HepG2 (cell line): ENCODE measurements around the gene GSPT1. TPM values are rescaled to one million over a fixed set of nuclear protein-coding genes. Genes with fewer than 3 reads are reported as not detected.

Experiments
- CENPBD1 ChIP-seq: sonication (generic); formaldehyde crosslinking; IDR thresholded peaks from 2 replicates; pipeline ENCODE4 v1.8.0; 2022; ENCODE audit warnings: missing genetic modification reagents, low read depth, mild to moderate bottlenecking, borderline replicate concordance
- ELF3 ChIP-seq: IDR thresholded peaks from 2 replicates; pipeline ENCODE4 v1.6.1; 2016; ENCODE audit warnings: missing genetic modification reagents, missing compliant biosample characterization
- FOXO1 ChIP-seq: sonication (generic); formaldehyde crosslinking; IDR thresholded peaks from 2 replicates; pipeline ENCODE4 v1.4.0; 2020; ENCODE audit warnings: missing genetic modification reagents
- GTF3A ChIP-seq: sonication (generic); formaldehyde crosslinking; conservative IDR thresholded peaks from 2 replicates; pipeline ENCODE4 v1.4.0; 2020; ENCODE audit warnings: mild to moderate bottlenecking, missing genetic modification reagents
- HNF4A ChIP-seq: sonication (generic); formaldehyde crosslinking; IDR thresholded peaks from 2 replicates; pipeline ENCODE4 v1.4.0; 2020; ENCODE audit warnings: missing genetic modification reagents
- KLF12 ChIP-seq: sonication (generic); formaldehyde crosslinking; IDR thresholded peaks from 2 replicates; pipeline ENCODE4 v1.4.0; 2020; ENCODE audit warnings: missing genetic modification reagents, borderline replicate concordance
- MEIS1 ChIP-seq: sonication (generic); formaldehyde crosslinking; IDR thresholded peaks from 2 replicates; pipeline ENCODE4 v1.9.0; 2021; ENCODE audit warnings: mild to moderate bottlenecking, missing genetic modification reagents, moderate library complexity, borderline replicate concordance
- MIER3 ChIP-seq: IDR thresholded peaks from 2 replicates; pipeline ENCODE4 v1.6.1; 2016; ENCODE audit warnings: missing compliant biosample characterization, borderline replicate concordance
- MIXL1 ChIP-seq: IDR thresholded peaks from 2 replicates; pipeline ENCODE4 v1.6.1; 2016
- NAIF1 ChIP-seq: sonication (generic); formaldehyde crosslinking; IDR thresholded peaks from 2 replicates; pipeline ENCODE4 v1.5.0; 2020; ENCODE audit warnings: mild to moderate bottlenecking, missing genetic modification reagents, borderline replicate concordance
- PCBP1 ChIP-seq: fragments of 200-400 bp; formaldehyde crosslinking; IDR thresholded peaks from 2 replicates; pipeline ENCODE4 v1.6.1; 2017; ENCODE audit warnings: mild to moderate bottlenecking, low read depth, low read length, borderline replicate concordance
- PHF21A ChIP-seq: sonication (generic); formaldehyde crosslinking; IDR thresholded peaks from 2 replicates; pipeline ENCODE4 v1.5.0; 2020; ENCODE audit warnings: mild to moderate bottlenecking, missing genetic modification reagents
- SMARCC2 ChIP-seq: fragments of 450-650 bp; IDR thresholded peaks from 2 replicates; pipeline ENCODE4 v1.6.1; 2017; ENCODE audit warnings: antibody characterized with exemption, mild to moderate bottlenecking
- SRSF1 ChIP-seq: fragments of 200-400 bp; formaldehyde crosslinking; optimal IDR thresholded peaks from 2 replicates; pipeline ENCODE3; 2017; ENCODE audit warnings: mild to moderate bottlenecking, low read depth, low read length, moderate library complexity
- TARDBP ChIP-seq: sonication (generic); formaldehyde crosslinking; IDR thresholded peaks from 2 replicates; pipeline ENCODE4 v1.8.0; 2022; ENCODE audit warnings: mild to moderate bottlenecking, missing genetic modification reagents
- TMF1 ChIP-seq: sonication (generic); formaldehyde crosslinking; IDR thresholded peaks from 2 replicates; pipeline ENCODE4 v1.8.1; 2022; ENCODE audit warnings: low read depth, missing genetic modification reagents
- ZNF121 ChIP-seq: sonication (generic); formaldehyde crosslinking; IDR thresholded peaks from 2 replicates; pipeline ENCODE4 v1.5.0; 2020; ENCODE audit warnings: mild to moderate bottlenecking, missing genetic modification reagents
- ZNF17 ChIP-seq: sonication (generic); formaldehyde crosslinking; IDR thresholded peaks from 2 replicates; pipeline ENCODE4 v1.5.0; 2020; ENCODE audit warnings: mild to moderate bottlenecking, missing genetic modification reagents
- ZNF292 ChIP-seq: sonication (generic); formaldehyde crosslinking; IDR thresholded peaks from 2 replicates; pipeline ENCODE4 v1.8.1; 2022; ENCODE audit warnings: mild to moderate bottlenecking, low read depth, missing genetic modification reagents, borderline replicate concordance
- ZNF547 ChIP-seq: sonication (generic); formaldehyde crosslinking; IDR thresholded peaks from 2 replicates; pipeline ENCODE4 v1.5.1; 2020; ENCODE audit warnings: mild to moderate bottlenecking, missing genetic modification reagents
- ZNF816 ChIP-seq: sonication (generic); formaldehyde crosslinking; IDR thresholded peaks from 2 replicates; pipeline ENCODE4 v1.8.0; 2022; ENCODE audit warnings: missing genetic modification reagents, mild to moderate bottlenecking, borderline replicate concordance
- polyA plus RNA-seq, 8 experiments: library from polyadenylated mRNA; depleted of rRNA in 3 of 8; stranded (reverse) in 7 of 8; unstranded in 1 of 8; fragments of >200 nt; fragmentation: Illumina TruSeq in 4 of 8; extraction: Trizol in 4 of 8; gene quantifications; 2 replicates each; pipeline versions ENCODE4 v1.2.1 to v1.2.3, GENCODE V29; 2011 to 2016; ENCODE audit warnings: low read depth in 4 of 8, missing spikeins in 1 of 8, mixed read lengths in 1 of 8; ENCODE audit not compliant: insufficient read depth in 1 of 8
- total RNA-seq, 5 experiments: library from RNA; depleted of rRNA; stranded (reverse); fragments of >200 nt; fragmentation: Illumina TruSeq; extraction: Trizol; gene quantifications; 2 replicates each; pipeline ENCODE4 v1.2.3, GENCODE V29; 2016; ENCODE audit warnings: low read depth in 1 of 5
- TF ChIP-seq, protein P1 (sequence below): sonication (generic); formaldehyde crosslinking; IDR thresholded peaks from 2 replicates; pipeline ENCODE4 v1.5.1; 2020; ENCODE audit warnings: missing genetic modification reagents, mild to moderate bottlenecking, borderline replicate concordance
- TF ChIP-seq, protein P2 (sequence below): sonication (generic); formaldehyde crosslinking; IDR thresholded peaks from 2 replicates; pipeline ENCODE4 v1.4.0; 2020; ENCODE audit warnings: low read depth, mild to moderate bottlenecking, missing genetic modification reagents
- TF ChIP-seq, protein P3 (sequence below): sonication (generic); formaldehyde crosslinking; IDR thresholded peaks from 2 replicates; pipeline ENCODE4 v1.4.0; 2020; ENCODE audit warnings: mild to moderate bottlenecking, missing genetic modification reagents, borderline replicate concordance

Gene GSPT1
- total and polyA plus RNA-seq, 2 of the 13 experiments (the other 11 are each of a cell fraction or from before 2014, with no cell fraction given): 120 to 316 TPM

GRCh38 chr16:11915644-11916523, at the start of gene GSPT1 (continued):
- TF ChIP-seq, protein P1, sequence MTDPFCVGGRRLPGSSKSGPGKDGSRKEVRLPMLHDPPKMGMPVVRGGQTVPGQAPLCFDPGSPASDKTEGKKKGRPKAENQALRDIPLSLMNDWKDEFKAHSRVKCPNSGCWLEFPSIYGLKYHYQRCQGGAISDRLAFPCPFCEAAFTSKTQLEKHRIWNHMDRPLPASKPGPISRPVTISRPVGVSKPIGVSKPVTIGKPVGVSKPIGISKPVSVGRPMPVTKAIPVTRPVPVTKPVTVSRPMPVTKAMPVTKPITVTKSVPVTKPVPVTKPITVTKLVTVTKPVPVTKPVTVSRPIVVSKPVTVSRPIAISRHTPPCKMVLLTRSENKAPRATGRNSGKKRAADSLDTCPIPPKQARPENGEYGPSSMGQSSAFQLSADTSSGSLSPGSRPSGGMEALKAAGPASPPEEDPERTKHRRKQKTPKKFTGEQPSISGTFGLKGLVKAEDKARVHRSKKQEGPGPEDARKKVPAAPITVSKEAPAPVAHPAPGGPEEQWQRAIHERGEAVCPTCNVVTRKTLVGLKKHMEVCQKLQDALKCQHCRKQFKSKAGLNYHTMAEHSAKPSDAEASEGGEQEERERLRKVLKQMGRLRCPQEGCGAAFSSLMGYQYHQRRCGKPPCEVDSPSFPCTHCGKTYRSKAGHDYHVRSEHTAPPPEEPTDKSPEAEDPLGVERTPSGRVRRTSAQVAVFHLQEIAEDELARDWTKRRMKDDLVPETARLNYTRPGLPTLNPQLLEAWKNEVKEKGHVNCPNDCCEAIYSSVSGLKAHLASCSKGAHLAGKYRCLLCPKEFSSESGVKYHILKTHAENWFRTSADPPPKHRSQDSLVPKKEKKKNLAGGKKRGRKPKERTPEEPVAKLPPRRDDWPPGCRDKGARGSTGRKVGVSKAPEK (CRISPR knock-in tag): peak; percentile 69; the same call in 1 of the 2 replicates
- TF ChIP-seq, protein P2, sequence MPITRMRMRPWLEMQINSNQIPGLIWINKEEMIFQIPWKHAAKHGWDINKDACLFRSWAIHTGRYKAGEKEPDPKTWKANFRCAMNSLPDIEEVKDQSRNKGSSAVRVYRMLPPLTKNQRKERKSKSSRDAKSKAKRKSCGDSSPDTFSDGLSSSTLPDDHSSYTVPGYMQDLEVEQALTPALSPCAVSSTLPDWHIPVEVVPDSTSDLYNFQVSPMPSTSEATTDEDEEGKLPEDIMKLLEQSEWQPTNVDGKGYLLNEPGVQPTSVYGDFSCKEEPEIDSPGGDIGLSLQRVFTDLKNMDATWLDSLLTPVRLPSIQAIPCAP (CRISPR knock-in tag): peak; percentile 93; the same call in 1 of the 2 replicates
- peak; percentile 74; the same call in 1 of the 2 replicates for TF ChIP-seq TMF1 (CRISPR knock-in tag)
- peak; percentile 99 for TF ChIP-seq PCBP1
- TF ChIP-seq ELF3: peak; percentile 96
- TF ChIP-seq ZNF816 (CRISPR knock-in tag): no peak
- peak; percentile 93 for TF ChIP-seq MEIS1 (CRISPR knock-in tag)
- peak; percentile 95 for TF ChIP-seq MIER3 (CRISPR knock-in tag)
- peak; percentile 70; the same call in 1 of the 2 replicates for TF ChIP-seq ZNF292 (CRISPR knock-in tag)
- TF ChIP-seq HNF4A: peak; percentile 59
- TF ChIP-seq KLF12 (CRISPR knock-in tag): peak; percentile 100
- TF ChIP-seq NAIF1: peak; percentile 86
- 0 out of 2 replicates have a peak, but pooled peaks have one; percentile 10 for TF ChIP-seq ZNF17
- TF ChIP-seq ZNF121: peak; percentile 51
- TF ChIP-seq SMARCC2: no peak
- peak; percentile 93; the same call in 1 of the 2 replicates for TF ChIP-seq GTF3A (CRISPR knock-in tag)
- TF ChIP-seq MIXL1 (CRISPR knock-in tag): peak; percentile 80
- TF ChIP-seq CENPBD1 (CRISPR knock-in tag): 0 out of 2 replicates have a peak, but pooled peaks have one; percentile 30
- TF ChIP-seq TARDBP (CRISPR knock-in tag): peak; percentile 98
- peak; percentile 74 for TF ChIP-seq FOXO1 (CRISPR knock-in tag)
- TF ChIP-seq, protein P3, sequence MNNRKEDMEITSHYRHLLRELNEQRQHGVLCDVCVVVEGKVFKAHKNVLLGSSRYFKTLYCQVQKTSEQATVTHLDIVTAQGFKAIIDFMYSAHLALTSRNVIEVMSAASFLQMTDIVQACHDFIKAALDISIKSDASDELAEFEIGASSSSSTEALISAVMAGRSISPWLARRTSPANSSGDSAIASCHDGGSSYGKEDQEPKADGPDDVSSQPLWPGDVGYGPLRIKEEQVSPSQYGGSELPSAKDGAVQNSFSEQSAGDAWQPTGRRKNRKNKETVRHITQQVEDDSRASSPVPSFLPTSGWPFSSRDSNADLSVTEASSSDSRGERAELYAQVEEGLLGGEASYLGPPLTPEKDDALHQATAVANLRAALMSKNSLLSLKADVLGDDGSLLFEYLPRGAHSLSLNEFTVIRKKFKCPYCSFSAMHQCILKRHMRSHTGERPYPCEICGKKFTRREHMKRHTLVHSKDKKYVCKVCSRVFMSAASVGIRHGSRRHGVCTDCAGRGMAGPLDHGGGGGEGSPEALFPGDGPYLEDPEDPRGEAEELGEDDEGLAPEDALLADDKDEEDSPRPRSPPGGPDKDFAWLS (CRISPR knock-in tag): peak; percentile 92; the same call in 1 of the 2 replicates
- TF ChIP-seq SRSF1: peak; percentile 99
- TF ChIP-seq ZNF547 (CRISPR knock-in tag): 0 out of 2 replicates have a peak, but pooled peaks have one; percentile 66
- TF ChIP-seq PHF21A (CRISPR knock-in tag): peak; percentile 7; the same call in 1 of the 2 replicates
